Measurements from ENCODE around the gene SFXN5. TPM values are rescaled to one million over a fixed set of nuclear protein-coding genes. Genes with fewer than 3 reads are reported as not detected.

The SFXN5 gene
- total RNA-seq, 1 experiment from 2014 or later, result 15.2 TPM

GRCh38 chr2:72998234-72998651, 73.3 kb downstream of the SFXN5 start:
- Histone ChIP-seq H3K4me1 (replicated peaks; ENCODE audit: insufficient read depth) (peaks cover 6% of the 10 kb centered on the region; the same call in 1 of the 2 replicates), H3K27ac (no peak overlapping the region), H2AFZ (no peak overlapping the region), H3K36me3 (ENCODE audit: low read depth) (no peaks in the 10 kb centered on the region), H3K9me3 (ENCODE audit: insufficient read depth, low read depth) (no peaks in the 10 kb centered on the region), H4K20me1 (ENCODE audit: insufficient read depth) (no peaks in the 10 kb centered on the region), H3K79me2 (ENCODE audit: low read depth) (no peaks in the 10 kb centered on the region), H3K4me2 (no peak overlapping the region), H3K27me3 (ENCODE audit: insufficient read depth, low read depth) (no peaks in the 10 kb centered on the region), H3F3A (ENCODE audit: insufficient read depth, low read depth) (no peaks in the 10 kb centered on the region), H3K9me2 (ENCODE audit: insufficient read depth) (no peaks in the 10 kb centered on the region), H3K4me3 (no peak overlapping the region)
- ChIA-PET CTCF (interaction anchor here (0.6 to 0.7 kb wide), 2 partner anchors 157 to 162 kb away, joined by 6 read pairs; no protein-coding TSS in a partner anchor), POLR2A (ENCODE audit: unreplicated experiment) (no interaction called here)
- intact Hi-C loops (cut with micrococcal nuclease; ENCODE audit: unreplicated experiment), result no loop called here
- no TSS peak for BruUV-seq (replicated peaks)
- no peak for TF ChIP-seq CTCF (conservative IDR thresholded peaks at IDR 0.05)
- no peak for TF ChIP-seq EZH2 (IDR thresholded peaks at IDR 0.05; ENCODE audit: low read depth)
- no peak for DNase-seq

GRCh38 chr2:72996117-72996502, 75.4 kb downstream of the SFXN5 start:
- Histone ChIP-seq H3K79me2 (ENCODE audit: low read depth) (no peaks in the 10 kb centered on the region), H3K4me1 (replicated peaks; ENCODE audit: insufficient read depth) (peaks cover 6% of the 10 kb centered on the region; the same call in 1 of the 2 replicates), H3K4me2 (no peak overlapping the region), H3K9me2 (ENCODE audit: insufficient read depth) (no peaks in the 10 kb centered on the region), H3K36me3 (ENCODE audit: low read depth) (no peaks in the 10 kb centered on the region), H3F3A (ENCODE audit: insufficient read depth, low read depth) (no peaks in the 10 kb centered on the region), H4K20me1 (ENCODE audit: insufficient read depth) (no peaks in the 10 kb centered on the region), H3K27ac (no peak overlapping the region), H3K27me3 (ENCODE audit: insufficient read depth, low read depth) (no peaks in the 10 kb centered on the region), H3K4me3 (no peak overlapping the region), H2AFZ (no peak overlapping the region), H3K9me3 (ENCODE audit: insufficient read depth, low read depth) (no peaks in the 10 kb centered on the region)
- no TSS peak for BruUV-seq (replicated peaks)
- ChIA-PET POLR2A (ENCODE audit: unreplicated experiment) (no interaction called here), CTCF (no interaction called here)
- intact Hi-C loops (cut with micrococcal nuclease; ENCODE audit: unreplicated experiment), result no loop called here
- no peak for TF ChIP-seq CTCF (conservative IDR thresholded peaks at IDR 0.05)
- TF ChIP-seq EZH2 (IDR thresholded peaks at IDR 0.05; ENCODE audit: low read depth), result no peak
- DNase-seq, result no peak

- DNase-seq, result no peak
- intact Hi-C loops (cut with micrococcal nuclease; ENCODE audit: unreplicated experiment), result no loop called here
- no peak overlapping the region for H3K27ac ChIP-seq
- BruUV-seq (replicated peaks), result no TSS peak
- H3F3A ChIP-seq (ENCODE audit: insufficient read depth, low read depth), result no peaks in the 10 kb centered on the region
- H4K20me1 ChIP-seq (ENCODE audit: insufficient read depth), result no peaks in the 10 kb centered on the region
- H3K9me3 ChIP-seq (ENCODE audit: insufficient read depth, low read depth), result no peaks in the 10 kb centered on the region
- H3K36me3 ChIP-seq (ENCODE audit: low read depth), result no peaks in the 10 kb centered on the region
- H3K9me2 ChIP-seq (ENCODE audit: insufficient read depth), result no peaks in the 10 kb centered on the region
- CTCF ChIA-PET, result no interaction called here
- H3K4me1 ChIP-seq (replicated peaks; ENCODE audit: insufficient read depth), result peaks cover 6% of the 10 kb centered on the region; the same call in 1 of the 2 replicates
- no peak overlapping the region for H2AFZ ChIP-seq
- no peak overlapping the region for H3K4me2 ChIP-seq
- H3K79me2 ChIP-seq (ENCODE audit: low read depth), result no peaks in the 10 kb centered on the region
- TF ChIP-seq CTCF (conservative IDR thresholded peaks at IDR 0.05) (no peak), EZH2 (IDR thresholded peaks at IDR 0.05; ENCODE audit: low read depth) (no peak)
- no peaks in the 10 kb centered on the region for H3K27me3 ChIP-seq (ENCODE audit: insufficient read depth, low read depth)
- no peak overlapping the region for H3K4me3 ChIP-seq
- POLR2A ChIA-PET (ENCODE audit: unreplicated experiment), result no interaction called here
Observed at GRCh38 chr2:72995430-72996116, 75.9 kb downstream of the SFXN5 start.

Measured in PC-9 (cell line).